IMR-90 (cell line): Measurements from ENCODE around the gene EEF1E1. TPM values are rescaled to one million over a fixed set of nuclear protein-coding genes. Genes with fewer than 3 reads are reported as not detected.
A peak's percentile ranks its signal among the peaks of the same experiment; 100 is the strongest.

Experiments
- ATAC-seq: fragments of 200-7000 bp; cut with Tn5 transposase; 2 replicates; pipeline ENCODE4 v1.9.1; 2020; ENCODE audit warnings: low read depth, mild to moderate bottlenecking, moderate library complexity
- BruUV-seq: library from RNA; stranded (reverse); fragments of 400-500 nt; replicated peaks from 2 replicates; lab custom pipeline; 2021; lab: Mats Ljungman, UMichigan
- CTCF ChIA-PET: fragments of 300-600 bp; formaldehyde crosslinking; extraction: SDS; loops from one replicate; lab custom pipeline; 2021; ENCODE audit warnings: antibody characterized with exemption; lab: Yijun Ruan, JAX
- POLR2A ChIA-PET: fragments of 300-600 bp; sonication (Branson Sonifier 250); formaldehyde crosslinking; loops from one replicate; lab custom pipeline; 2022; ENCODE audit warnings: antibody characterized with exemption; ENCODE audit not compliant: unreplicated experiment; lab: Charles Lee
- DNase-seq: peaks from one replicate; pipeline ENCODE4 v3.0.0; 2013
- H2AFZ ChIP-seq: replicated peaks from 2 replicates; pipeline ENCODE3; 2013; ENCODE audit warnings: low read length, mild to moderate bottlenecking; ENCODE audit not compliant: poor library complexity
- H2AK5ac ChIP-seq: 2 replicates; pipeline ENCODE4 v1.6.1; 2013; ENCODE audit warnings: low read depth, low read length, inconsistent platforms
- H2AK9ac ChIP-seq: replicated peaks from 2 replicates; pipeline ENCODE3; 2013; ENCODE audit warnings: mild to moderate bottlenecking, low read depth, low read length, moderate library complexity; ENCODE audit not compliant: poor library complexity
- H2BK120ac ChIP-seq: 2 replicates; pipeline ENCODE4 v1.6.1; 2013; ENCODE audit warnings: low read depth, low read length, inconsistent platforms
- H2BK15ac ChIP-seq: 3 replicates; pipeline ENCODE4 v1.6.1; 2013; ENCODE audit warnings: low read depth, low read length, inconsistent platforms
- H2BK20ac ChIP-seq: 2 replicates; pipeline ENCODE4 v1.6.1; 2013; ENCODE audit warnings: low read depth, mild to moderate bottlenecking, inconsistent platforms, low read length, moderate library complexity
- H2BK5ac ChIP-seq: 2 replicates; pipeline ENCODE4 v1.6.1; 2013; ENCODE audit warnings: mild to moderate bottlenecking, low read depth, low read length, inconsistent platforms; ENCODE audit not compliant: poor library complexity, severe bottlenecking
- H3K14ac ChIP-seq: replicated peaks from 2 replicates; pipeline ENCODE4 v1.6.1; 2013; ENCODE audit warnings: low read depth, low read length, inconsistent platforms
- H3K18ac ChIP-seq: 2 replicates; pipeline ENCODE4 v1.6.1; 2013; ENCODE audit warnings: low read depth, low read length, control low read depth
- H3K23ac ChIP-seq: 2 replicates; pipeline ENCODE4 v1.6.1; 2013; ENCODE audit warnings: low read depth, low read length, inconsistent platforms
- H3K27ac ChIP-seq: 2 replicates; pipeline ENCODE4 v1.5.1; 2013; ENCODE audit warnings: mild to moderate bottlenecking, control low read depth, low read length; ENCODE audit not compliant: insufficient read depth
- H3K27me3 ChIP-seq: 2 replicates; pipeline ENCODE4 v1.6.1; 2013; ENCODE audit warnings: low read length; ENCODE audit not compliant: control insufficient read depth, insufficient read depth
- H3K36me3 ChIP-seq: 2 replicates; pipeline ENCODE4 v1.6.1; 2013; ENCODE audit warnings: low read length, mixed read lengths; ENCODE audit not compliant: control insufficient read depth, insufficient read depth
- H3K4ac ChIP-seq: 2 replicates; pipeline ENCODE4 v1.6.1; 2013; ENCODE audit warnings: low read depth, low read length, inconsistent platforms
- H3K4me1 ChIP-seq: 2 replicates; pipeline ENCODE4 v1.6.1; 2013; ENCODE audit warnings: low read length, mixed read lengths; ENCODE audit not compliant: control insufficient read depth, insufficient read depth
- H3K4me2 ChIP-seq: 2 replicates; pipeline ENCODE4 v1.6.1; 2013; ENCODE audit warnings: low read depth, mild to moderate bottlenecking, control low read depth, low read length, moderate library complexity
- H3K4me3 ChIP-seq: 2 replicates; pipeline ENCODE4 v1.5.1; 2013; ENCODE audit warnings: low read depth, mild to moderate bottlenecking, control low read depth, low read length, moderate library complexity; ENCODE audit not compliant: insufficient read depth
- H3K56ac ChIP-seq: 2 replicates; pipeline ENCODE4 v1.6.1; 2013; ENCODE audit warnings: low read length, inconsistent platforms; ENCODE audit not compliant: insufficient read depth; ENCODE audit errors: extremely low read depth
- H3K79me1 ChIP-seq, 2 experiments: 2 replicates each; pipeline ENCODE4 v1.6.1; 2013; ENCODE audit warnings: low read length in 2 of 2, inconsistent platforms in 1 of 2, low read depth in 1 of 2
- H3K9ac ChIP-seq: 2 replicates; pipeline ENCODE4 v1.6.1; 2013; ENCODE audit warnings: low read depth, low read length, control low read depth
- H3K9me1 ChIP-seq: 2 replicates; pipeline ENCODE4 v1.6.1; 2013; ENCODE audit warnings: low read length, inconsistent platforms; ENCODE audit not compliant: insufficient read depth
- H3K9me3 ChIP-seq: 2 replicates; pipeline ENCODE4 v1.6.1; 2013; ENCODE audit warnings: low read length; ENCODE audit not compliant: control insufficient read depth, insufficient read depth
- H4K20me1 ChIP-seq: 2 replicates; pipeline ENCODE4 v1.6.1; 2013; ENCODE audit warnings: low read length, inconsistent platforms; ENCODE audit not compliant: insufficient read depth
- H4K5ac ChIP-seq: 2 replicates; pipeline ENCODE4 v1.6.1; 2013; ENCODE audit warnings: mild to moderate bottlenecking, low read depth, low read length, control low read depth
- H4K8ac ChIP-seq, 2 experiments: 2 replicates each; pipeline ENCODE4 v1.6.1; 2013; ENCODE audit warnings: low read depth in 2 of 2, low read length in 2 of 2, control low read depth in 1 of 2, inconsistent platforms in 1 of 2
- H4K91ac ChIP-seq: 2 replicates; pipeline ENCODE4 v1.6.1; 2013; ENCODE audit warnings: low read depth, low read length, inconsistent platforms; ENCODE audit not compliant: insufficient read depth
- BHLHE40 ChIP-seq: fragments of 150-350 bp; IDR thresholded peaks from 2 replicates; pipeline ENCODE4 v1.6.1; 2016; ENCODE audit warnings: mild to moderate bottlenecking, low read depth, low read length
- CEBPB ChIP-seq: IDR thresholded peaks from 2 replicates; pipeline ENCODE4 v1.6.1; 2012; ENCODE audit warnings: low read depth, low read length, improper control_type of control experiment
- CHD1 ChIP-seq: IDR thresholded peaks from 2 replicates; pipeline ENCODE4 v1.6.1; 2012; ENCODE audit warnings: low read depth, low read length, improper control_type of control experiment
- FOS ChIP-seq: fragments of 150-350 bp; IDR thresholded peaks from 2 replicates; pipeline ENCODE4 v1.6.1; 2016; ENCODE audit warnings: low read depth, low read length
- MAFK ChIP-seq: IDR thresholded peaks from 2 replicates; pipeline ENCODE4 v1.6.1; 2012; ENCODE audit warnings: low read depth, low read length, improper control_type of control experiment
- MAZ ChIP-seq: IDR thresholded peaks from 2 replicates; pipeline ENCODE4 v1.6.1; 2012; ENCODE audit warnings: low read depth, mild to moderate bottlenecking, low read length, improper control_type of control experiment, moderate library complexity, borderline replicate concordance
- MXI1 ChIP-seq: IDR thresholded peaks from 2 replicates; pipeline ENCODE4 v1.6.1; 2012; ENCODE audit warnings: low read depth, mild to moderate bottlenecking, low read length, moderate library complexity, borderline replicate concordance
- NFE2L2 ChIP-seq: fragments of 150-350 bp; IDR thresholded peaks from 2 replicates; pipeline ENCODE4 v1.6.1; 2016; ENCODE audit warnings: low read depth, mild to moderate bottlenecking, low read length
- POLR2A ChIP-seq: IDR thresholded peaks from 2 replicates; pipeline ENCODE4 v1.6.1; 2012; ENCODE audit warnings: mild to moderate bottlenecking, low read depth, low read length
- RAD21 ChIP-seq: IDR thresholded peaks from 2 replicates; pipeline ENCODE4 v1.6.1; 2012; ENCODE audit warnings: low read length, improper control_type of control experiment
- RCOR1 ChIP-seq: IDR thresholded peaks from 2 replicates; pipeline ENCODE4 v1.6.1; 2012; ENCODE audit warnings: mild to moderate bottlenecking, low read length, improper control_type of control experiment; ENCODE audit not compliant: insufficient replicate concordance
- RFX5 ChIP-seq: IDR thresholded peaks from 2 replicates; pipeline ENCODE4 v1.8.0; 2012; ENCODE audit warnings: low read depth, mild to moderate bottlenecking, low read length, moderate library complexity
- SMC3 ChIP-seq: fragments of 150-350 bp; IDR thresholded peaks from 2 replicates; pipeline ENCODE4 v1.6.1; 2016; ENCODE audit warnings: low read depth, mild to moderate bottlenecking, antibody characterized with exemption, low read length, moderate library complexity
- WGBS, 2 experiments: methylation state at CpG; one replicate each; pipeline versions ENCODE4 v1.1.5 to v1.1.7; 2013; ENCODE audit warnings: missing lambda C conversion rate in 2 of 2; ENCODE audit not compliant: insufficient read length in 1 of 2; ENCODE audit errors: extremely low coverage in 2 of 2; 5-methylcytosine and 5-hydroxymethylcytosine counted together
- dilution Hi-C: fragments of 300-500 bp; cut with HindIII; formaldehyde crosslinking; loops from one replicate; pipeline ENCODE4 v1.14.3; 2018; ENCODE audit warnings: low sequenced_read_pairs; ENCODE audit not compliant: unreplicated experiment
- in situ Hi-C: fragments of 300-500 bp; cut with MboI; formaldehyde crosslinking; loops from 3 replicates; pipeline ENCODE4 v1.14.3; 2019; ENCODE audit warnings: low sequenced_read_pairs, inconsistent platforms, mixed read lengths
- intact Hi-C: fragments of 100-400 bp; cut with micrococcal nuclease; formaldehyde crosslinking; loops from 2 replicates; pipeline ENCODE4 v1.10.0; 2022
- polyA plus RNA-seq, 3 experiments: library from polyadenylated mRNA; depleted of rRNA; stranded (reverse); fragments of >200 nt; gene quantifications; 2 replicates each; pipeline ENCODE4 v1.2.3, GENCODE V29; 2012; ENCODE audit warnings: low replicate concordance in 1 of 3
- total RNA-seq: library from RNA; depleted of rRNA; stranded (reverse); fragments of >200 nt; gene quantifications from 2 replicates; pipeline ENCODE4 v1.2.3, GENCODE V29; 2012
- TF ChIP-seq, protein P1 (sequence below): fragments of 150-350 bp; IDR thresholded peaks from 2 replicates; pipeline ENCODE4 v1.6.1; 2017; ENCODE audit warnings: mild to moderate bottlenecking, antibody characterized with exemption, low read length, low read depth
- TF ChIP-seq, protein P2 (sequence below): conservative IDR thresholded peaks from 2 replicates; pipeline ENCODE4 v1.5.1; 2012; ENCODE audit warnings: mild to moderate bottlenecking, low read depth, low read length, improper control_type of control experiment

Gene EEF1E1
- total and polyA plus RNA-seq, 2 of the 4 experiments (the other 2 are of a cell fraction), result 65.8 to 68.6 TPM

DNA sequence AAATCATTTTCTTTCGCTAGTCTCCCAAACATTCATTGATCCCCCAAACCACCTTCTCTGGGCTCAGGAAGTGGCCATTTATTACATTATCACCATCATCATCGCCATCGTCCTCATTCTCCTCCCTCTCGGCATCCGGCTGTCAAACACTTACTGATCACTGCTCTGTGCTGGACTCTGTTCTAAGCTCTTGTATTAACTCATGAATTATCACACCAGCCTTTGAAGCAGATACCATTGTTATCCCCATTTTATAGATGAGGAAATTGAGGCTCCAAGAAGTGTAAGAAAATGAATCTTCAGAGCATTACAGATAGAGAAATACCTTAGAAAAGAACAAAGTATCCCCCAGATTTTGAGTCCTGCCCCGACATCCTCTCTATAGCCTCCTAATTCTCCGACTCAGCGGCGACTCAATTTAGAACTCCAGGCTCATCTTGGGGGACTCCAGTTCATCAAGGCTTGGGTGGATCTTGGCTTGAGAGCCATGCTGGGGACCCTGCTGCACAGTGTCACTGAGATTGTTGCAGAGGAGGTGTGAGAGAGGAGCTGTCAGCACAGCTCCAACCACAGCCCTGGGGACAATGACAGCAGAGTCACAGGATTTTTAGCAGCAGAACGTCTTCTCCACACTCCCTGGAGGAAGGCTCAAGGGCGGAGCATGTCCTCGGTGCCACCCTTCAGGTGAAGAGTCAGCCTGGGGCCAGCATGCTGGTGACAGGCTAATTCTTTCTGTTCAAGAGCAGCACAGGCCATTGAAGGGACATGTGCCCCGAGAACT, 6.6 kb upstream of the EEF1E1 start:
- H3K9me3 ChIP-seq, result no peaks in the 10 kb centered on the region
- H4K8ac ChIP-seq, result peak overlapping the region; percentile 29 to 87
- no peak; the same call in 1 of the 2 replicates for ATAC-seq
- peak overlapping the region; percentile 54 for H3K4me2 ChIP-seq
- peak overlapping the region; percentile 73; the same call in 1 of the 2 replicates for H3K56ac ChIP-seq
- no peaks in the 10 kb centered on the region for H4K20me1 ChIP-seq
- H4K5ac ChIP-seq, result peak overlapping the region; percentile 76
- peak overlapping the region; percentile 89 for H2BK5ac ChIP-seq
- TF ChIP-seq MAZ (no peak), MXI1 (no peak), CEBPB (no peak), CHD1 (no peak), RAD21 (no peak), RFX5 (no peak), SMC3 (no peak), RCOR1 (no peak), POLR2A (no peak), BHLHE40 (no peak), MAFK (no peak), NFE2L2 (no peak), FOS (no peak)
- TF ChIP-seq, protein P1, sequence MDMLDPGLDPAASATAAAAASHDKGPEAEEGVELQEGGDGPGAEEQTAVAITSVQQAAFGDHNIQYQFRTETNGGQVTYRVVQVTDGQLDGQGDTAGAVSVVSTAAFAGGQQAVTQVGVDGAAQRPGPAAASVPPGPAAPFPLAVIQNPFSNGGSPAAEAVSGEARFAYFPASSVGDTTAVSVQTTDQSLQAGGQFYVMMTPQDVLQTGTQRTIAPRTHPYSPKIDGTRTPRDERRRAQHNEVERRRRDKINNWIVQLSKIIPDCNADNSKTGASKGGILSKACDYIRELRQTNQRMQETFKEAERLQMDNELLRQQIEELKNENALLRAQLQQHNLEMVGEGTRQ, result no peak
- TF ChIP-seq, protein P2, sequence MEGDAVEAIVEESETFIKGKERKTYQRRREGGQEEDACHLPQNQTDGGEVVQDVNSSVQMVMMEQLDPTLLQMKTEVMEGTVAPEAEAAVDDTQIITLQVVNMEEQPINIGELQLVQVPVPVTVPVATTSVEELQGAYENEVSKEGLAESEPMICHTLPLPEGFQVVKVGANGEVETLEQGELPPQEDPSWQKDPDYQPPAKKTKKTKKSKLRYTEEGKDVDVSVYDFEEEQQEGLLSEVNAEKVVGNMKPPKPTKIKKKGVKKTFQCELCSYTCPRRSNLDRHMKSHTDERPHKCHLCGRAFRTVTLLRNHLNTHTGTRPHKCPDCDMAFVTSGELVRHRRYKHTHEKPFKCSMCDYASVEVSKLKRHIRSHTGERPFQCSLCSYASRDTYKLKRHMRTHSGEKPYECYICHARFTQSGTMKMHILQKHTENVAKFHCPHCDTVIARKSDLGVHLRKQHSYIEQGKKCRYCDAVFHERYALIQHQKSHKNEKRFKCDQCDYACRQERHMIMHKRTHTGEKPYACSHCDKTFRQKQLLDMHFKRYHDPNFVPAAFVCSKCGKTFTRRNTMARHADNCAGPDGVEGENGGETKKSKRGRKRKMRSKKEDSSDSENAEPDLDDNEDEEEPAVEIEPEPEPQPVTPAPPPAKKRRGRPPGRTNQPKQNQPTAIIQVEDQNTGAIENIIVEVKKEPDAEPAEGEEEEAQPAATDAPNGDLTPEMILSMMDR, result no peak
- dilution Hi-C loops, result no loop called here
- H2AK9ac ChIP-seq, result peak overlapping the region; percentile 68
- H2BK120ac ChIP-seq, result peak overlapping the region; percentile 95
- CTCF ChIA-PET, result interaction anchor here (0.5 to 0.7 kb wide), 2 partner anchors 17 to 110 kb away, joined by 3 to 4 read pairs; no protein-coding TSS in a partner anchor
- H2BK20ac ChIP-seq, result peak overlapping the region; percentile 87
- intact Hi-C loops, result no loop called here
- H3K27me3 ChIP-seq, result no peaks in the 10 kb centered on the region
- POLR2A ChIA-PET, result no interaction called here
- no peaks in the 10 kb centered on the region for H3K36me3 ChIP-seq
- BruUV-seq, result no TSS peak
- peaks cover 14% of the 10 kb centered on the region for H3K4me1 ChIP-seq
- H2AK5ac ChIP-seq, result peak overlapping the region; percentile 98
- no peaks in the 10 kb centered on the region for H3K79me1 ChIP-seq
- peak overlapping the region; percentile 89 for H4K91ac ChIP-seq
- in situ Hi-C loops, result no loop called here
- 100% methylated on average over 1 of the region's 13 CpGs; no CpG with 5 or more reads in 1 of the 2 experiments for WGBS, 2 experiments
- H2BK15ac ChIP-seq, result peak overlapping the region; percentile 83; the same call in 2 of the 3 replicates
- H3K4me3 ChIP-seq, result no peak overlapping the region
- peak overlapping the region; percentile 66 for H3K14ac ChIP-seq
- peak overlapping the region; percentile 60 for H2AFZ ChIP-seq
- DNase-seq, result no peak
- H3K18ac ChIP-seq, result peak overlapping the region; percentile 78
- no peak overlapping the region for H3K9ac ChIP-seq
- peak overlapping the region; percentile 87 for H3K27ac ChIP-seq
- H3K9me1 ChIP-seq, result 0 out of 2 replicates have a peak, but pooled peaks cover 6% of the 10 kb centered on the region
- H3K4ac ChIP-seq, result peak overlapping the region; percentile 94
- peak overlapping the region; percentile 82 for H3K23ac ChIP-seq
